Fibroblast of upper back skin (primary cell): ENCODE measurements around the gene SASS6.
"Not testable (repeated sequence)": the region's sequence is repeated elsewhere in the genome, so short reads cannot be mapped to it uniquely, and the experiment has no call there.

Experiments
- DNase-seq: peaks from one replicate; pipeline ENCODE4 v3.0.0-alpha.2; 2013

The SASS6 gene

DNA sequence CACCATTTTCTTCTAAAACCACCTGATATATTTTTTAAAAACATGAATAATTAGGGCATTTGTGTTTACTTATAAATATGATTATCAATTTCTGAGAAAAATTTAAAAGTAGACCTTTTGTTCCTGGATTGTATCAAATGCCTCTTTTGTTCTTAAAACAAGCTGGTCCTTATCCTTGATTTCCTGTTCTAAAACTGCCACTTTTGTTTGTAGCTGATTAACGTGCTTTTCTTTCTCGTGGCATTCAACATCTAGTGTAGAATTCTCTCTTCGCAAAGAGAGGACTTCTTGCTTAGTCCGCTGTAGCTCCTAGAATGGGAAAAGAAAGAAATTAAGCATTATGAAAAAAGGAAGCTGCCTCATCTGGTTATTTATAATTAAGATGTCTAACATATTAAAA lies 25.0 kb downstream of the SASS6 start:
- no peak for DNase-seq

DNA sequence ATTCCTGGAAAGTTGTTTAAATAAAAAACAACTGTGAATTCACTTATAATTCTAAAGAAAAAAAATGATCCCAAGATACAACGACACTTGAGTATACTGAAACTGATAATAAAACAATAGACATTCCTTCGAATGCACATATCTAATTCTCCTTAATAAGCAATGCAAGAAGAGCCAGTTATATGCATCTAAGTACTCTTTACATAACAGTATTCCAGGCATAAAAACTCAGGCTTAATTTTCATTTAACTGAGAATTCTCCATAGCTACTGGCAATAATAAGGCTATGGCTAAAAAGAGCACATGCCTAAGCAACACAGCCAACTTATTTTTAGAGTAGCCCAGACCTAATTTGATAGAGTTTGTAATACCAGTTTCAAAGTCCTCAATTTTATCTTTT lies 31.2 kb downstream of the SASS6 start:
- DNase-seq = no peak

DNA sequence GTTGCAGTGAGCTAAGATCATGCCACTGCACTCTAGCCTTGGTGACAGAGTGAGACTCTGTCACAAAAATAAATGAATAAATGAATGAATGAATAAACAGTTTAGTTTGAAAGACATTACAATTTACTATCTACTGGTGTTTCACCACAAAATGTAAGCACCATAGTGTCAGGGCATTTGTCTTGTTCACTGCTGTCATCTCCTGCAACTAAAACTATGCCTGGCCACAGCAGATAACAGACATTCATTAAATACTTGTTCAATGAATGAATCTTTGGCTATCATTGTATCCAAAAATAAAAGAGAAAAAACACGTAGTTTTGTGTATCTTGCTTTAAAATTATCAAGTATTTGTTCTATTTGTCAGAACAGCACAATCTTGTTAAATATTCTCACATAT lies 32.5 kb downstream of the SASS6 start:
- DNase-seq = peak; percentile 53

DNA sequence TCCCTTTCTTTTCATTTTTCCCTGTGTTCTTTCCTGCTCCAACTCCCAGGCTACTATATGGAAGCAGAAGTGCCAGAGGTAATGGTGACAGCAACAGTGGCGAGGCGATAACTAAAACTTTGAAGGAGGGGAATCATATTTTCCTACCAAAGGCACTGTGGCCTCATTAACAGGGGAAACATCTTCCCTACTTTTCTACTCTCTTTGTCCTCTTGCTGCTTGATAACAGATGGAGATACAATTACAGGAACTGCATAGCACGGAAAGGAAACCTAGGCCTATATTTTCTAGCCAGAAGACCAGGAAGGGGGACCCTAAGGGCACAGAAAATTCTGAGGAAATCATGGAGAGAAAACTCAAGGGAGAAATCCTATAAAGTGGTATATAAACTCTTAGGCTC lies 42.3 kb downstream of the SASS6 start:
- DNase-seq = no peak

DNA sequence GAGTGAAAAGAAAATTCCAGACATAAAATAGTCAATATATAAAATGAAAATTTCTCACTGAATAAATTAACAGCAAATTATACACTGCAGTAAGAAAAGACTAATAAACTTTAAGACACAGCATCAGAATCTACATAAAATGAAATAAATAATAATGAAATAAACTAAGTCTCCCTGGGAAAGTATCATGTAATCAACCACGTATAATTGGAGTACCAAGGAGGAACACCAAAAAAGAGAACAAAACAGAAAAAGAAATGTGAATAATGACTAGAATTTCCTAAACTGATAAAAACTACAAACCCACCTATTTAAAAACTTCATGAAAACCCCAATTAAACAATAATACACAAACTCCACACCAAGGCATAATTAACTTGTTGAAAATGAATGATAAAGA lies 43.6 kb downstream of the SASS6 start:
- no peak for DNase-seq

DNA sequence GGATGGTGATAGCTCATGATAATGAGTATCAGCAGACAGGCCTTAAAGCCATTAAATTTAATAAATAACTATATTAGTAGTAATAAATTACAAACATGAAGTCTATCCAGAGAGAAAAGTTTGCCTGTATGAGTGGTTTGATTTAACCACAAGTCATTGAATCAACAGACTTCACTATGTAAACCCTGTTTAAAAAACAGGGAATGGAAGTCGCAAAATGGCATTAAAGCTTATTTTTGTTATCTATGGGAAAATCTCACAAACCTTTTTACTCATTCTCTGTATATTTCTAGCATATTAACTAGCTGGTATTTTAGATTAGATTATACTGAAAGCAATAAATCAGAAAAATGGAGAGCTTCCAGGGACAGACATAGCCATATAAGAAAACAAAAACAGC lies 45.3 kb downstream of the SASS6 start:
- no peak for DNase-seq

DNA sequence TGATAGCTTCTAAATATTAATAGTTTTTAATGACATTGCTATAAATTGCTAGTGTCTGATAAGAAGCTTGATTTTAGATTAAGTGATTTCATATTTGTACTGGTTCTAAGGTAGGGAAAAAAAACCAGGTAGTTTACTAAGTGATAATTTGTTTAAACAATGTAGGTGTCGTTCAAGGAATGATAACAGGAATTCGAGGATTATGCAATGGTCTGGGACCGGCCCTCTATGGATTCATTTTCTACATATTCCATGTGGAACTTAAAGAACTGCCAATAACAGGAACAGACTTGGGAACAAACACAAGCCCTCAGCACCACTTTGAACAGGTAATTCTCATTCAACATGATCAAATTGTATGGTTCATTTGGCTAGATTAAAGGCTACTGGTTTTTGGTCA lies 52.4 kb downstream of the SASS6 start:
- no peak for DNase-seq

DNA sequence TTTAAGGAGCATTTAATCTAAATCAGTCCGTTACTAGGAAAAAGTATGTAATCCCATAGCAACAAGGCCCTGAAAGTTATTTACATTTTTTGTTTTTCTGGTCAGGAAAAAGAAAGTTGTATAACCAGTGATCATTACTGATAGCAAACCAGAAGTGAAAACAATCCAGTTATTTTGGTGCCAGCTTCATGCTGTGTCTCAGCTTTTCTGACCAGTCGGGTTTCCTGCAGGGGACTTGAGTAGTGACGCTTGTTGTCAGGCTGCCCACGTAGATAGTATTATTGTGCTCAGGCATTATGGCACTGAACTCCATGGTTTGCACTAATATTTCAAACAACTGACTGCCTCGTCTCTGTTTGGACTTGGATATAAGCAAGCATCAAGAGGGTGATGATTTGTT lies 55.2 kb downstream of the SASS6 start:
- DNase-seq = no peak

DNA sequence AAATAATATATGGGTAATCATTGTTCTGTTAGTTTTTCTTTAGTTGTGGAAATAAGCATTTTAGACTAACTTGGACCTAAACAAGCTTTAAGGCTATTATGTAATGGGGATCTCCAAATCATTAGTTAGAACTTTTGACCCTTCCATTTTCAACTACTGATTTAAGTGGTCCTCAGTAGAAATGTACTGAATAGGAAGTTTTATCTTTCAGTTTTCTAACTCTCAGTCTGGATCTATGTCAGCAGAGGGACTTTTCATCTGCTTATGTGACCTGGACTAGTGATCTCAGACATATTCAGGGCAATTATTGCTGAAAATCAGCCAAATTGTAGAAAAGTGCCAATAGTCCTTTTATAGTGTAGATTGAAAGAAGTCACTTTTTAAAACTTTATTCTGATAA lies 56.0 kb downstream of the SASS6 start:
- no peak for DNase-seq

DNA sequence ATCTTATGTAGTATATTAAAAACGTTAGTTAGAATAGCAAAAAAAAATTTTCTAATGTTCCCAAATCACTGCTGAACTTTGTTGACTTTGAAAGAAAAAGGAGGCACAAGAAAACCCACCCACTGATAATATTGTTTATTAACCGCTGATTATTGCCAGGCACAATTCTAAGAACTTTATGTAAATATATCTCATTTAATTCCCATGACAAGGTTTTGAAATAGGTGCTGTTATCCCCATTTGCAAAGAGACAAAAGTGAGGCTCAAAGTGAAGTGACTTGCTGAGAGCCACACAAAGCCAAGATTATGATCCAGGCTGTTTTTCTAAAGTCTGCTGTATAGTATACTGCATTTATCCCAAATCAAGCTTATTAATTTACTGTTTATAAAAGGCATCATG lies 56.4 kb downstream of the SASS6 start:
- no peak for DNase-seq

DNA sequence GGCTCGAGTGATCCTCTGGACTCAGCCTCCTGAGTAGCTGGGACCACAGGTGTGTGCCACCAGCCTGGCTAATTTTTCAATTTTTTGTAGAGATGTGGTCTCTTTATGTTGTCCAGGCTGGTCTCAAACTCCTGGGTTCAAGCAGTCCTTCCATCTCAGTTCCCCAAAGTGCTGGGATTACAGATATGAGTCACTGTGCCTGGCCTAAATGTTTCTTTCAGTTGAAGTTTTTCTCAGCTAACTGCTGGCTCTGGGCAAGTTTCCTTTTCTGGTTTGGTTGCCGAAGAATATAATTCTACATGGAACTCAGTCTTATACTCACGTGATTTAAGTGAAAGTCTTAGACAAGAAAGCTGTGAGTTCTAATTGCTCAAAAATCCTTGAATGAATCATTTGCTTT lies 57.0 kb downstream of the SASS6 start:
- DNase-seq = no peak

DNA sequence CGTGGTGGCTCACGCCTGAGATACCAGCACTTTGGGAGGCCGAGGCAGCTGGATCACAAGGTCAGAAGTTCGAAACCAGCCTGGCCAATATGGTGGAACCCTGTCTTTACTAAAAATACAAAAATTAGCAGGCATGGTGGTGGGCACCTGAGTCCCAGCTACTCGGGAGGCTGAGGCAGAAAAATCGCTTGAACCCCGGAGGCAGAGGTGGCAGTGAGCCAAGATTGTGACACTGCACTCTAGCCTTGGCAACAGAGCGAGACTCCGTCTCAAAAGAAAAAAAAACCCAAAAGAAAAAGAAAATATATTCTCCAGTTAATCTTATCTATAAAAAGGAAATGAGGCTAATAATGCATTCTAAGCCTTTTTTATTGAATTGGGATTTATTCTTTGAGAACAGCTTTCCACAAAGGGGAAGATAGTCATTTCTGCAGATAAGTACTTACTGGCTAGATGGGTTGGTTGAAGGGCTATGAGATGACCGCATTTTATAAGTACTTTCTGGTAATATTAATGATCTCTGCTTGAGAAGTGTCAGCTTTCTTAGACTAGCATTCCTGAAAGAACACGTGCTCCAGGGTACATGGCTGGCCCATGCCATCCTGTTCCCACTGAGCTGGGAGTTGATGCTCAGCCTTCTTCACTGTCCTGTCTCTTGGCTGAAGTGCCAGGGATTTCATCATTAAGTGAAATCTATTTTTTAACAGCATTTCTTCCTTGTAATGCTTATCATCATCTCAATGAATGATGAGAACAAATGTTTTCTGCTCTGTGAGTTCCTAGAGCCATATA lies 57.9 kb downstream of the SASS6 start:
- DNase-seq = no peak

DNA sequence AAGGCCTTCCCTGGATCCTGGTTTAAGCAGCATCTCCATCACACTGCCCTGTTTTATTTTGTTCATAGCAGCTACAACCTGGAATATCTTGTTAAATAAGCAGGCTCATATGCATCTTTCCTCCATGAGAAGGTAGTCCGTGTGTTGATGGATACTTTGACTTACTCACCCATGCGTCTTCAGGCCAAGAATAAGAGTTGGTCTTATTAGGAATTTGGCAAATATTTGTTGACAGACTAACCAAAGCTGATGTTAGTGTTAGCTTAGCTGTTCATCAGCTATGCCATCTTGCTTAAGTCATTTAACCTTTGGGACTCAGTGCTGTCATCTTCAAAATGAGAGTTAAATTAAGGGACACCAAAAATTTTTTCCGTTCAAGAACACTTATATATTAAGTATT lies 59.2 kb downstream of the SASS6 start:
- DNase-seq = no peak

DNA sequence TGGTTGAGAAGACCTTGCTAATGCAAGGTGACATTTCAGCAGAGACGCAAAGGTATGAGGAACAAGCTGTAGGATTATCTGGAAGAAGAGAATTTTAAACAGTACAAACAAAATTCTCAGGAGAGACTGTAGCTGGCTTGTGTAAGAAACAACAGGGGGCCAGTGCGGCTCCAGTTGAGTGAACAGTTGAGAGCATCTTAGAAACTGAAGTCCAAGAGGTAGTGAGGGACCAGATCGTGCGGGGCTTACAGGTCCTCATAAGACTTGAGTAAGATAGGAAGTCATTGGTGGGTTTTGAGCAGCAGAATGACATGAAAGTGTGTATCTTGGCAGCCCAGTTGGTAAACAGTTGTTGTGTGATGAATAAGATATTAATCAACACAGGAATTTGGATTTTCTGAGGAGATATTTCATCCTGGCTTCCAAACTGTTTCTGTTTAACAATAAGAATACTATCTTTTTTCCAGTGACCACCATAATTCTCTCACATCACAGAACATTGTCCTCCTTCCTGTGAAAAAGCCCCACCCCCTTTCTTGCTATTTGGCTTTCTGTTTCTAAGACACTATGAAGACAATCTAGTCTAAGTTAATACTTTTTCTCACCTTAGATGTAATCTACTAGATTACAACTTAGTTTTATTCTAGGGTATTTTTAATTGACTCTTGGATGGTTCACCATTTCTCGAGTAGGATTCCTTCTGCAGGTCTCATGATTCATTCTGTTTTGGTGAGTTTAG lies 62.4 kb downstream of the SASS6 start:
- no peak for DNase-seq

DNA sequence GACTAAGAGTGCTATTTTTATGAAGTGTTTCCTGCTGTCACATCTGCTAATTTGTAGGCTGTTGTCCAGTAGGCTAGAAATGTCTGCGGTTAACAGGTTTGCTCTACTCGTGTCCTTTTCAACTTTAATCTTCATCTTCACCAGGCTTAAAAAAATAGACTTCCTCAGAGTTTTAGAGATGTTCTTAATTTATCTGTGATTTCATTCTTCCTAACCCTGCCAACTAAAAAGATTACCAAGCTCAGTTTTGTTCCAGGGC lies 66.8 kb downstream of the SASS6 start:
- DNase-seq = no peak

DNA sequence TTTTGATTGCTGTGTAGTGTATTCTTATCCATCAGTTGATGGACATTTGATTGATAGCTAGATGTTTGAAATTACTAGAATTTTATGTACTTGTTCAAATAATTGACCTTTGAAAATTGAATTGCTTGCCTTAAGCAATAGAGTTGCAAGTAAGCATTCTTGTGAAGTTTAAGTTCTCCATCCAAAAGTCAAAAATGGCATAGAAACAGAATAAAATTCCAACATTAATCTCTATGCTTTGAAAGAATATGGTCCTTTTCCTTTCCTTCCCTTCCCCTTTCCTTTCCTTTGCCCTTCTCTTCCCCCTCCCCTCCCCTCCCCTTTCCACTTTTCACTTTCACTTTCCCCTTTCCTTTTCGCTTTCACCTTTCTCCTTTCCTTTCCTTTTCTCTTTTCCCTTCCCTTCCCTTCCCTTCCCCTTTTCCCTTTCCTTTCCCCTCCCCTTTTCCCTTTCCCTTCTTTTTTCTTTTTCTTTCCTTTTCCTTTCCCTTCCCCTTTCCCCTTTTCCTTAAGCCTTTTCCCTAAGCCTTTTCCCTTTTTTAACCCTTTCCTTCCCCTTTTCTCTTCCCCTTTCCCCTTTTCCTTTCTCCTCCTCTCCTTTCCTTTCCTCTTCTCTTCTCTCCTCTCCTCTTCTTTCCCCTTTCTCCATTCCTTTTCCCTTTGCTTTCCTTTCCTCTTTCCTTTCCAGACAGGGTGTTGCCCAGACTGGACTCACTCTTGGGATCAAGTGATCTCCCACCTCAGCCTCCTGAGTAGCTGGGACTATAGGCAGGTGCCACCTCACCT lies 67.4 kb downstream of the SASS6 start:
- no peak for DNase-seq

DNA sequence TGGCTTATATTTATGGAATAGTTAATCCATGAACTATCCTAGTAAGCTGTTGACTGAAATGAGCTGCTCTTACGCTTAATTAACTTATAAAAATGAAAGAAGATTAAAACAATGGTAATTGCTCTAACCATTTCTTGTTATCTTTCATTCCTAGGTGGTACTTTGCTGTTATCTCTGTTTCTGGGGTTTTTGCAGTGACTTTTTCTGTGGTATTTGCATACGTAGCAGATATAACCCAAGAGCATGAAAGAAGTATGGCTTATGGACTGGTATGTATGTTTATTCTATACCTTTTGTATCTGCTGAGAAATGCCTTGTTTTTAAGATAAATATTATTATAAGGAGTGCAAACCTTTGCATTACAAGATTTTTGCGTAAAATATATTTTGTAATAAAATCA lies 71.0 kb downstream of the SASS6 start:
- DNase-seq = no peak

DNA sequence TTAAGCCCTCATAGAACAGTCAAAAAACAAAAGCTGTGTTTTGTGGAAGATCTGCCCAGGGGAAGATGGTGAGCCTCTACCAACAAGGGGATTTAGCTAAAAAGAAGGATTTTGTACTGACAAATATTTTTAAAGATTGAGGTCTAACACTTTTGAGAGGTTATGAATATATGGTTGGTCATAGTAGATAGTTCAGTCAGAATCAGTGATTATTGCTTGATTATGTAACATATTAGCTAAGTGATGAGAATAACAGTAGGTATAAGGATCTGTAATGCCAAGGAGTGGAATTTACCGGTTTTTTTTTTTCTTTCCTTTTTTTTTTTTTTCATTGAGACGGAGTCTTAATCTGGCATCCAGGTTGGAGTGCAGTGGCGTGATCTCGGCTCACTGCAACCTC lies 79.0 kb downstream of the SASS6 start:
- DNase-seq = no peak

DNA sequence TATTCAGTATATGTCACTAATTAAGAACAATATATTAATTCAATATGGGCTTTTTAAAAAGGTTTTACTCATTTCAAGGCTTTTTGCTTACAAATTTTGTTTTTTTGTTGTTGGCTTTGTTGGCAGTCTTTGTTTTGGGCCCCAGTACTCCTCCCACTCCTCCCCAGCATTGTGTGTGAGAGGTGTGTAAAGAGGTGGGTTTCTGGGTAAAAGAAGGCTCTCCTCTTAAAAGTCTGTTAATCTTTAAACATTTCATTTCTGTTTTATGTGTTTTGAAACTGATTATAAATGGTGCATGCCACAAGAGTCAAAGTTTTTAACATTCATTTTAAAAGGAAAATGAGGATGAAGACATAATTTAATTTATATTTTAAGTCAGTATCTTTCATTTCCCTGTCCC lies 79.6 kb downstream of the SASS6 start:
- no peak for DNase-seq

DNA sequence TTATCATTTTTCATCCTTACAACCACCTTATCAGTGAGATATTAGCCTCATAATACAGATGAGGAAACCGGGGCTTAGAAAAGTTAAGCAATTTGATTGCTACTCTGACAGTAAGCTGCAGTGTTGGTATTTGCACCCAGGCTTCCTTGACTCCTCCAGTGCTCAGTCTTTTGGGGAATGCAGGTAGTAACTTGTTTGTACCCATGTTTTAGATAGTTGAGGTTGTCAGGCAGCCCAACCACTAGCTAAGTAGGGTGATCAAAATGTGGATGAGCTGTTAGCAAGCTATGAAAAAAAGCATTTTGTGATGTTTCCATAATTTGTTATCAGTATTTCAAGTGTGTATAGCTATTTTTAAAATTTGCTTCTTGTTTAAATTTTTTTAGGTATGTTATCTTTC lies 80.8 kb downstream of the SASS6 start:
- DNase-seq = no peak

DNA sequence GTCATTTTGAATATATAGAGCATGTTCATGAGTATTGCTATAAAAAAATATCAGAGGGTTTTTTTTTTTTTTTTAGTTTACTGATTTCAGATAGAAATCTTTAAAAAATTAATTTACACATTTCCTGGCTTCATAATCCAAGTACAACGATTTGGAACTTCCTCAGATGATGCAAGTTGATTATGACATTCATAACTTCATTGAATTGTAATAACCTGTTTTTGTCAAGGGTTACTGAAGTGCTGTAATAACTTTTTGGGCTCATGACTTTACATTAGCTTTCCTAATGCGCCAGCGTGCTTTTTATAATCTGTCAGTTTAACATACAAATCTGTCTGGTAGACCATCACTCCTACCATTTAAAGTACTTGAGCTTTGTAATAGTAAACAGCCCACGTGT lies 81.3 kb downstream of the SASS6 start:
- DNase-seq = no peak

DNA sequence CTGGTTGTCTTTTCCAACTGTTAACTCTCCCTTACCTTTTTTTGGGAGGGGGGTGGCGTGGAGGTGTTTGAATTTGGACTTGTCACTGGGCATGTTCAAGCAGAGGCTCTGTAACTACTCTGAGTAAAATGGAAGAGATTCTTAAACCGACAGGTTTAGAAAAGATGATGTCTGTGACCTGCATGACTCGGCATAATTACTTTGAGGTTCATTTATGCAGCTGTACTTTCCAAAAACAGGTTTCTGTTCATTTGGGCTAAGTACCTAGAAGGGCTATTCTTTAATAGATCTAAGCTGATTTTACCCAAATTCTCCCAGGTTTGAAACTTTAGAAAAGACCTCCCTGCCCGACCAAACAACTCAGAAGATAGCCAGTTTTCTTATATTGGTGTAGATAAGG lies 82.6 kb downstream of the SASS6 start:
- DNase-seq = no peak

DNA sequence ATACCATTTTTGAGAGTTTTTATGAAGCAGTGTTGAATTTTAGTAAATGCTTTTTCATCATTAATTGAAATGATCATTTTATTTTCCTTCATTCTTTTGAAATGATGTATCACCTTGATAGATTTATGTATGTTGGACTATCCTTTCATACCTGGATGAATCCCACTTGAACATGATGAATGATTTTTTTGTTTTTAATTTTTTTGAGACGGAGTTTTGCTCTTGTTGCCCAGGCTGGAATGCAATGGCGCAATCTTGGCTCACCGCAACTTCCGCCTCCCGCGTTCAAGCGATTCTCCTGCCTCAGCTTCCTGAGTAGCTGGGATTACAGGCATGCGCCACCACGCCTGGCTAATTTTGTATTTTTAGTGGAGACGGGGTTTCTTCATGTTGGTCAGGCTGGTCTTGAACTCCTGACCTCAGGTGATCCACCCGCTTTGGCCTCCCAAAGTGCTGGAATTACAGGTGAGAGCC lies 85.5 kb downstream of the SASS6 start:
- DNase-seq = not testable (repeated sequence)

DNA sequence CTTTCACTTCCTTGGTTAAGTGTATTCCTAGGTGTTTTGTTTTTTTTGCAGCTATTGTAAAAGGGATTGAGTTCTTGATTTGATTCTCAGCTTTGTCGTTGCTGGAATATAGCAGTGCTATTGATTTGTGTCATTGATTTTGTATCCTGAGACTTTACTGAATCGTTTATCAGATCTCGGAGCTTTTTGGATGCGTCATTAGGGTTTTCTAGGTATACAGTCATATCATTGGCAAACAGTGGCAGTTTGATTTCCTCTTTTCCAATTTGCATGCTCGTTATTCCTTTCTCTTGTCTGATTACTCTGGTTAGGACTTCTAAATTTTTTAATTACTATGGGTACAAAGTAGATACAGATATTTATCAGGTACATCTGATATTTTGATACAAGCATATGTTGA lies 87.5 kb downstream of the SASS6 start:
- DNase-seq = no peak
